ENCODE measurements around the gene MAP3K2.
A peak's percentile ranks its signal among the peaks of the same experiment; 100 is the strongest.
"Not testable (repeated sequence)": the region's sequence is repeated elsewhere in the genome, so short reads cannot be mapped to it uniquely, and the experiment has no call there.

Gene MAP3K2

DNA sequence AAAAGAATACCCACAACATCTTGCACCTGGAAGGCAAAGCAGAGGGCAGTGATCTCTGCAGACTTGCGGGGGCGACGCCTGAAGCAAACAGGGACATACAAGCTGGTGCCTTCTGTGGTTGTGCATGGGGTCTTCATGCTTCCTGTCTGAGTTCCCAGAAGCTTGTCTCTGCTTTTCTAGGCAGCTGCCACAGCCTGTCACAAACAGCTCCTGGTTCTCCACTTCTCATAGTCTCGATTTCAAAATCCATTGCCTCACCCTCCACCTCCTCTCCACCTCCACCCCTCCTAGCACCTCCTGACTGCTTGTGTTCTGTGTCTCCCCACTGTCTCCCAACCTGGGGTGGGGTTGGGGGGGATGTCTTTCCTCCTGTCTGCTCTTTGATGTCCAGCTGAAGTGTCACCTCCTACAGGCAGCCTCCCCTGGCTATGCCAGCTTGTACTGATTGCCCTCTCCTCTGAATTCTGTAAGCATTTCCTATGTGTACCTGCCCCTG, 28.8 kb upstream of the MAP3K2 start:
- Histone ChIP-seq H3K27me3 (ENCODE audit: low read depth) (no peaks in the 10 kb centered on the region), H3K4me3 (no peak overlapping the region)
- no peak for DNase-seq (ENCODE audit: low spot score in 2 of 2)

DNA sequence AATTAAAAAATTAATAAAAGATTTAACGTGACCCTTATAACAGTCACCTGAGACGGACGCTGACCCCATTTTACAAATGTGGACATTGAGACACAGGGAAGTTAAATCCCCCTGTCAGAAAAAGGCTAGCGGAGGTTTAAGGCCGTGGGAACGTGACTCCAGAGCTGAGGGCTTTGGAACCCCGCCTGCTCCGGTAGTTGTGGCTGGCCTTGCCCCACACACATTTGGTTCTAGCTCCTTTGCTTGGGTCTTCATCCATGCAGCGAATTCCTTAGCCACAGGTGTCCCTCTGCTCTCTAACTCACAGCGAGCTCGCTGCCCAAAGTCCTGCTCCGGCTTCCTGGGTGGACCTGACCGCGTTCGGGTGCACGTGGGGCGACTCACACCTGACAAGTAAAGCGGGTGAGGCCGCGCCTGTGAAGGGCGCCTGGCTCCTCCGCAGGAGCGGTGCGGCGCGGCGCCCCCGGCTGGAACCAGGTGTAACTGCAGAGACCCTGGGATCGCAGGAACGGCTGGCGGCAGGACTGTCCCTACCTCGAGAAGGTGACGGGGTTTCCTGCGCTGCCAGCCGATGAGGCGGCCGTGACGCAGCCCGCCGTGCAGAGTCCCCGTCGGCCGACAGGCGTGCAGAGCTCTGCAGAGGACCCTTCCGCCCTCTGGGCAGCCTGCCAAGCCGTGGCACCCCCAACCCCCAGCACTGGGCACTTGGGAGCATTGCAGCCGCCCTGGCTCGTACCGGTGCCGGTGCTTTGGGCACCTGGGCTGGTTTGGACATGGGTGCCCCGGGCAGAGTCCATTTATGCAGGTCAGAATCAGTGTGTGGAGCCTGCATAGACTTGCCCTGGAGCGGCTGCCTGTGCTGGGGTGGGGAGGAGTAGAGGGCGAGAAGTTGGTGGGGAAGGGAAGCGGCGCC, 28.1 kb upstream of the MAP3K2 start:
- peak; percentile 65 to 85 for DNase-seq (ENCODE audit: low spot score in 2 of 2)
- Histone ChIP-seq H3K4me3 (peak overlapping the region; percentile 20), H3K4me1 (peaks cover 22% of the 10 kb centered on the region), H3K27me3 (ENCODE audit: low read depth) (no peaks in the 10 kb centered on the region), H3K36me3 (replicated peaks) (no peaks in the 10 kb centered on the region), H3K9me3 (peaks cover 2% of the 10 kb centered on the region; the same call in 1 of the 2 replicates)
- in situ Hi-C loops (cut with MboI; ENCODE audit: low sequenced_read_pairs), result no loop called here

More for the DNA sequence above, 28.8 kb upstream of the MAP3K2 start:
- Histone ChIP-seq H3K9me3 (peaks cover 2% of the 10 kb centered on the region; the same call in 1 of the 2 replicates), H3K36me3 (replicated peaks) (no peaks in the 10 kb centered on the region), H3K4me1 (peaks cover 15% of the 10 kb centered on the region)
- in situ Hi-C loops (cut with MboI; ENCODE audit: low sequenced_read_pairs), result no loop called here

DNA sequence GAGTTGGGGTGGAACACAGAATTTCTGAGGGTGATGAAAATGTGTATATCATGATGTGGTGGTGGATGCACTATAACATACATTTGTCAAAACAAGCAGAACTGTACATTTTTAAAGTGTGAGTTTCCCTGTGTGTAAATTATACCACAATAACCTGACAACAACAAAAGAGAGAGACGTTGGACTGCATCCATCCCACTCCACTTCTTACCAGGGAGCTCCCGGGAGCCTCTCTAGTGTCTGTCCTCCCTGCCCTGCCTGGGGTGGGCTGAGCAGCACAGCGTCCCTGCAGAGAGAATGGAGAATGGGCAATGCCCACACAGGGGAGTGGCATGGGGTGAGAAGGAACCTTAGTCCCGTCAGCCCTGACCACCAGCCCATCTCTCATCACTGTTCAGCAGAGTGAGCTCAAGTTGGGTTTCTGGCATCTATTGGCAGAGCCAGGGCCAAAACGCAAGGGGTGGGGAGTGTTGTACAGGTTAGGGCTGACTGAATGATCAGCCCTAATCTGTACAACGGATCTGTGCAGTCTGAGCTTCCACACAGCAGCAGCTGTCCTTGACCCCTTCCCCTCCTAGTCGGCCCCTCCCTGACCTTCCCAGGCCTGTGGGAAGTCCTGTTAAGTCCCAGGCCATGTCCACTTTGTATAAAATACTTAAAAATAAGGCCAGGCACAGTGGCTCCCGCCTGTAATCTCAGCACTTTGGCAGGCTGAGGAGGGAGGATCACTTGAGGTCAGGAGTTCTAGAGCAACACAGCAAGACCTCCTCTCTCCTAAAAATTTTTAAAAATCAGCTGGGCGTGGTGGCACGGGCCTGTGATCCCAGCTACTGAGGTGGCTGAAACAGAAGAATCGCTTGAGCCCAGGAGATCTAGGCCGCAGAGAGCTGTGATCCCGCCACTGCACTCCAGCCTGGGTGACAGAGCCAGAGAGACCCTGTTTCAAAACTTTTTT, 27.1 kb upstream of the MAP3K2 start:
- in situ Hi-C loops (cut with MboI; ENCODE audit: low sequenced_read_pairs), result no loop called here
- H3K4me1 ChIP-seq, result peaks cover 24% of the 10 kb centered on the region

GRCh38 chr2:127413782-127414637, 26.2 kb upstream of the MAP3K2 start:
- Histone ChIP-seq H3K9me3 (peaks cover 2% of the 10 kb centered on the region; the same call in 1 of the 2 replicates), H3K27me3 (ENCODE audit: low read depth) (no peaks in the 10 kb centered on the region), H3K36me3 (replicated peaks) (no peaks in the 10 kb centered on the region), H3K4me1 (peaks cover 24% of the 10 kb centered on the region), H3K4me3 (no peak overlapping the region)
- in situ Hi-C loops (cut with MboI; ENCODE audit: low sequenced_read_pairs), result no loop called here
- DNase-seq (ENCODE audit: low spot score in 2 of 2), result no peak

More for the DNA sequence above, 27.1 kb upstream of the MAP3K2 start:
- DNase-seq (ENCODE audit: low spot score in 2 of 2), result no peak
- Histone ChIP-seq H3K4me3 (no peak overlapping the region), H3K9me3 (peaks cover 2% of the 10 kb centered on the region; the same call in 1 of the 2 replicates), H3K36me3 (replicated peaks) (no peaks in the 10 kb centered on the region), H3K27me3 (ENCODE audit: low read depth) (no peaks in the 10 kb centered on the region)

DNA sequence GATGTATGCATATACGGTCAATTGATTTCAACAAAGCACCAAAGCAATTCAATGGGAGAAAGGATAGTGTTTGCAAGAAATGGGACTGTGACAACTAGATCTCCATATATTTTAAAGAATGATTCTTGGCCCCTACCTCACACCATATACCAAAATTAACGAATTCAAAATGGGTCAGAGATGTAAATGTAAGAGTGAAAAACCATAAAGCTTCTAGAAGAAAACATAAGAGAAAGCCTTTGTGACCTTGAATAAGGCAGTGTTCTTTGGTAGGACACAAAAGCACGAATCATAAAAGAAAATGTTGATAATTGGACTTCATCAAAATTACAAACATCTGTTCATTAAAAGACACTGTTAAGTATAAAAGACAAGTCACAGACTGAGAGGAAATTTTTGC, 25.4 kb upstream of the MAP3K2 start:
- no peak overlapping the region for H3K4me3 ChIP-seq
- H3K27me3 ChIP-seq (ENCODE audit: low read depth), result no peaks in the 10 kb centered on the region
- in situ Hi-C loops (cut with MboI; ENCODE audit: low sequenced_read_pairs), result no loop called here
- DNase-seq (ENCODE audit: low spot score in 2 of 2), result peak in 1 of 2 experiments; percentile 51
- peaks cover 28% of the 10 kb centered on the region for H3K4me1 ChIP-seq
- no peaks in the 10 kb centered on the region for H3K36me3 ChIP-seq (replicated peaks)
- H3K9me3 ChIP-seq, result peaks cover 2% of the 10 kb centered on the region

DNA sequence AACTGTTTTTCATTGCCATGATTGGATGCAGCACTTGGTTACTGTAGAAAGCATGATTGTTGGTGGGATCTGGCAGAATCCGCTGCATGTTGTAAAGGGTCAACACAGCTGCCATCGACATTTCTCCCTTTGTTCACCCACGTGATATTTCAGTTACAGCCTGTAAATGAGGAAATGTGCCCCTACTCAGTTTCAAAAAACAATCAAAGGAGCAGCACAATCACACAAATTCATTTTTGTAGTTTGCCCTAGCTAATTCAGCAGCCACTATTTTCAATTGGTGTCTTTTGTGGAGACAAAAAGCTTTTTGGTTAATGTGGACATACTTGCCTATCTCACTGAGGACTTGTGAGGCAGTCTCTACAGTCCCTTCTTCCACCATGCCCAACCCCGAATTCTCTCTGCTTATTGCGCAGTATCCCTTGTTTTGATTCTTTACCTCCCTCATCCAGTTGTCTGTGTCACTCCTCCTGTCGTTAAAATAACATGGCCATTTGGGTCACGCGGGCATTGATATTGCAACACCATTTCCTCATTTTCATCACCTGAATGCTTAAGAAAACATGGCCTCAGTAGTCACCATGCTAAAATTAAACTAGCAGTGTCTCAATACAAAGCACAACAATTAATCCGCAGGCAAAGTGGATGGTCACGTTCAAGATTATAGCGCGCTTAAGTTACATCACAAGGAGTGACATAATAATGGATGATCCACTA, 24.0 kb upstream of the MAP3K2 start:
- no peak for DNase-seq (ENCODE audit: low spot score in 2 of 2)
- no peaks in the 10 kb centered on the region for H3K36me3 ChIP-seq (replicated peaks)
- H3K4me1 ChIP-seq, result peaks cover 32% of the 10 kb centered on the region
- H3K4me3 ChIP-seq, result no peak overlapping the region
- H3K27me3 ChIP-seq (ENCODE audit: low read depth), result no peaks in the 10 kb centered on the region
- in situ Hi-C loops (cut with MboI; ENCODE audit: low sequenced_read_pairs), result no loop called here
- H3K9me3 ChIP-seq, result peaks cover 2% of the 10 kb centered on the region

GRCh38 chr2:127410871-127411652, 23.3 kb upstream of the MAP3K2 start:
- Histone ChIP-seq H3K4me3 (no peak overlapping the region), H3K36me3 (replicated peaks) (no peaks in the 10 kb centered on the region), H3K4me1 (peaks cover 30% of the 10 kb centered on the region), H3K27me3 (ENCODE audit: low read depth) (no peaks in the 10 kb centered on the region), H3K9me3 (peaks cover 2% of the 10 kb centered on the region)
- peak in 1 of 2 experiments; percentile 23 for DNase-seq (ENCODE audit: low spot score in 2 of 2)
- in situ Hi-C loops (cut with MboI; ENCODE audit: low sequenced_read_pairs), result no loop called here

DNA sequence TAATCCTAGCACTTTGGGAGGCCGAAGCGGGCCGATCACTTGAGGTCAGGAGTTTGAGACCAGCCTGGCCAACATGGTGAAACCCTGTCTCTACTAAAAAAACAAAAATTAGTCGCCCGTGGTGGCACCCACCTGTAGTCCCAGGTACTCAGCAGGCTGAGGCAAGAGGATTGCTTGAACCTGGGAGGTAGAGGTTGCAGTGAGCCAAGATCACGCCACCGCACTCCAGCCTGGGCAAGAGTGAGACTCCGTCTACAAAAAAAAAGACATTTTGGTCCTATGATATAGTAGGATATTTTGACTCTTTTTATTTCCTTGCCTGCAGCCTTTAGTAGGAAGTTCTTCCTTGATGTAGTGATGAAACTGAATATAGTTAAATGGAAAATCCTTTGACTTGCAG, 21.9 kb upstream of the MAP3K2 start:
- peaks cover 25% of the 10 kb centered on the region for H3K4me1 ChIP-seq
- H3K36me3 ChIP-seq (replicated peaks); H3K4me3 ChIP-seq; H3K9me3 ChIP-seq; H3K27me3 ChIP-seq (ENCODE audit: low read depth); DNase-seq (ENCODE audit: low spot score in 2 of 2); in situ Hi-C loops (cut with MboI; ENCODE audit: low sequenced_read_pairs): not testable (repeated sequence)

GRCh38 chr2:127408807-127409099, 21.0 kb upstream of the MAP3K2 start:
- Histone ChIP-seq H3K36me3 (replicated peaks) (no peaks in the 10 kb centered on the region), H3K9me3 (no peaks in the 10 kb centered on the region; the same call in none of the 2 replicates), H3K4me3 (peak overlapping the region; percentile 32; the same call in 1 of the 2 replicates), H3K4me1 (peaks cover 22% of the 10 kb centered on the region), H3K27me3 (ENCODE audit: low read depth) (no peaks in the 10 kb centered on the region)
- in situ Hi-C loops (cut with MboI; ENCODE audit: low sequenced_read_pairs), result no loop called here
- DNase-seq (ENCODE audit: low spot score in 2 of 2), result no peak

DNA sequence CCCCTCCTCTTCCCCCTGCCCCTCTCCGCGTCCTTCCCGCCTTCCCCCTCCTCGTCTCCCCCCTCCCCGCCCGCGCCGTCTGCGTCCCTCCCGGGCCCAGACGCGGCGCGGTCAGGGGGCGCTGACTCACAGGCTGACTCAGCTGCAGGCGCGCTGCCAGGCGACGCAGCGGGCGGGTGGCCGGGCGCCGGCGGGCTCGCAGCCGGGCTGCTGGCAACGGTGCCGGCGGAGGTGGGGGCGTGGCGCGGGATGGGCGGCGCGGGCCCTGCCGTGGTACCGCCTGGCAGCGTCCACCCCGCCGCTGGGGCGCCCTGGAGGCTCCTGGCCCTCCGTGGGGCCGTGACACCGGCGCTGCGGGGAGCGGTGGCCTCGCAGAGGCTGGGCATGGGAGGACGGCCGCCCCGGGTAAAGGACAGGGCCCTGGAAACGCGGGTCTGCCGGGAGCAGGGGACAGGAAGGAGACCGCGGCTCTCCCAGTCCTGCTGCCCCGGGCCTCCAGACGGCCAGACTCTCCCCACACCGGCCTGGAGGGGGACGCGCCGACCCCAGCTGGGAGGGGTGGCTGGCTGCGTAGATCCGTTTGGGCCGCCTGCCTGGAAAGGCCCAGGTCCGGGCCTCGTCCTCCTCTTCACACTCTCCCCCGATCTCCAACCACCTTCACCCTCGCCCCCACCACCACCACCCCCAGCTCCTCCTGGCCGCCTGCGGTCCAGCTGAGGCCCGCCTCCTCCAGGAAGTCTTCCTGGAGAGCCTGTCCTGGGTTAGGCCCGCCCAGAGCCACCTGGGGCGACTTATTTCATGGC, 20.4 kb upstream of the MAP3K2 start:
- H3K9me3 ChIP-seq, result no peaks in the 10 kb centered on the region; the same call in none of the 2 replicates
- no peaks in the 10 kb centered on the region for H3K27me3 ChIP-seq (ENCODE audit: low read depth)
- DNase-seq (ENCODE audit: low spot score in 2 of 2), result peak; percentile 68 to 87
- no peaks in the 10 kb centered on the region for H3K36me3 ChIP-seq (replicated peaks)
- in situ Hi-C loops (cut with MboI; ENCODE audit: low sequenced_read_pairs), result no loop called here
- H3K4me1 ChIP-seq, result peaks cover 21% of the 10 kb centered on the region
- H3K4me3 ChIP-seq, result peak overlapping the region; percentile 32

GRCh38 chr2:127407661-127408003, 19.9 kb upstream of the MAP3K2 start:
- in situ Hi-C loops (cut with MboI; ENCODE audit: low sequenced_read_pairs), result no loop called here
- H3K4me1 ChIP-seq, result peaks cover 21% of the 10 kb centered on the region
- 0 out of 2 replicates have a peak overlapping the region, but pooled peaks have one; percentile 7 for H3K4me3 ChIP-seq

More at GRCh38 chr2:127407661-127408003, 19.9 kb upstream of the MAP3K2 start:
- no peaks in the 10 kb centered on the region for H3K27me3 ChIP-seq (ENCODE audit: low read depth)
- H3K36me3 ChIP-seq (replicated peaks), result no peaks in the 10 kb centered on the region
- DNase-seq (ENCODE audit: low spot score in 2 of 2), result no peak
- no peaks in the 10 kb centered on the region; the same call in none of the 2 replicates for H3K9me3 ChIP-seq
